HG03469 (cell line): Measurements from ENCODE around the gene UGT2A3.
"Not testable (repeated sequence)": the region's sequence is repeated elsewhere in the genome, so short reads cannot be mapped to it uniquely, and the experiment has no call there.

Experiments
- ATAC-seq: cut with Tn5 transposase; IDR thresholded peaks from one replicate; pipeline ENCODE4 v1.9.1; 2021; ENCODE audit warnings: mild to moderate bottlenecking, moderate library complexity, moderate number of reproducible peaks; ENCODE audit not compliant: unreplicated experiment

The UGT2A3 gene

DNA sequence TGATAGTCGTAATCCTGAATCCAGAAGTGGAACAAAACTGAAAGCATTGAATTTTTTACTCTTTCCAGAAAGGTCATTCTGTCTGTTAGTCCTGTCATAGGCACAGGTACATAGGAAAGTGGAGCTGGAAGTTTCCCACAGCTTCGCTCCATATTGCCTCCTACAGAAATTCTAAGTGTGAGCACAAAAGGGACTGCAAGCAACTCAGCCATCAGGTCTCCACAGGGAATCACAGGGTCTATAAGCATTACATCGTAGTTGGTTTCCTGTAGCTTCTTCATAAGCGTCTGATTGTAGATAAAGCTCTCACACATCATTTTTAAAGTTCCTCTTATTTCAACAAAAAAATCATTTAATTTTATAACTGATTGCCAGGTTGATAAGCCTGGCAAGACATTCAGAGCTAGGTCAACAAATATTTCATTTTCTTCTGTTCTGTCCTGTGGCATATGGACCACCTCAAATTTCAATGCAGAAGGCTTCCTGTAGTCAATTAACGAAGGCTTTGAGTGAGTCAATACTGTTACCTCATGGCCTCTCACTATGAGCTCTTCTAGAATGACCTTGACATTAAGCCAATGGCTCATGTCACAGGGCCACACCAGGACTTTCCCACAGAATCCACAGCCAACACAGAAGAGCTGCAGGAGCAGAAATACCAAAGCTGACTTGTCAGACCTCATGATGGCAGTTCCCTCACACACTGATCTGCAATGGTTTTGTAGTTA lies at the start of gene UGT2A3:
UGT2A3 (minus strand) TSS at position 727 of the 728 bp plus-strand sequence; CDS start at position 683, 44 bp downstream.
- no peak for ATAC-seq

DNA sequence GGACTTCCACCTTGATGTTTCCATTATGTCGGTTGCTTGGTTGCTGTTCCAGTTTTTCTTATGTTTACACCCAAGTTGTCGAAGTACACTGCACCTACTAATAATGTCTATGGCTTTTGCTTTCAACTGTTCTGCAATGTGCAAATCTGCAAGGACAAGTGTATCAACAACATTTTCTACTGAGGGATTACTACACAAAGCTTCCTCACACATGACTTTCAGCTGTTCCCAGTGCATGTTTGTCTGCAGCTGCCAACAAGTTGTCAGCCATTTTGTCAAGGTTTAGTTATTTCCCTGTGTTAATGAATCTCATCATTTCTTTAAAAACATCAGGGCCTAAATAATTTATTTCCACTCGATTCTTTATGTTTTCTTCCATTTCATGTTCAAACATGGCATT lies 45.4 kb upstream of the UGT2A3 start:
- no peak for ATAC-seq

DNA sequence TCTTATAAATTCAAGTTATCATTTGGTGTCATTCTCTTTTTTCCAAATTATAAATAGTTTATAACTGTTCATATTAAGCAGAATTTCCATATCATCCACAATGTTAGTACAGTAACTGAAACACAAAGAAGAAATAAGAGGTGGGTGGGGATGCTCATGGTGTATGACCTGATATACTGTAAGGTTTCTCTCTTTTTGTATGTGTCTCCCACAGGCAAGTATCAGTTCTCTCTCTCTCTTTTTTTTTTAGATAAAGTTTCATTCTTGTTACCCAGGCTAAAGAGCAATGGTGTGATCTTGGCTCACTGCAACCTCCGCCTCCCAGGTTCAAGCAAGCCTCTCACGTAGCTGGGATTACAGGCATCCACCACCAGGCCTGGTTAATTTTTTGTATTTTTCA lies 43.7 kb upstream of the UGT2A3 start:
- no peak for ATAC-seq

DNA sequence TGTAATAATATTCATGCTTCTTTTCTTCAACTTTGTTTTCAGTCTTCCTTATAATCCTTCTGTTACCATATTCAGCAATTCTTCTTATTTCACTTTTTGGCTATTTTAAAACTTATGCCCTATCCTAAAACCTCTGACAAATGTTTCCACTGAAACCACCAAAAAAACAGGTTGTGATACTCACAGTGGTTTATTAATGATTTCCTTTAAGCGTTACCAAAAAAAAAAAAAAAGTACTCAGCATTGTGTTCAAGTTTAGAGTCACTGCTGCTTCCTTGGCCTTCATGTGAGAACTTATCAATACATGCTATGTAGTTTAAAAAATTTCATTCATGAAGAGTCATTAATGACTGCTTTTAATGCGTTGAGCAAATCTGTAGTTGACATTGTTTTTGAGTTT lies 35.4 kb upstream of the UGT2A3 start:
- ATAC-seq: peak; percentile 64

DNA sequence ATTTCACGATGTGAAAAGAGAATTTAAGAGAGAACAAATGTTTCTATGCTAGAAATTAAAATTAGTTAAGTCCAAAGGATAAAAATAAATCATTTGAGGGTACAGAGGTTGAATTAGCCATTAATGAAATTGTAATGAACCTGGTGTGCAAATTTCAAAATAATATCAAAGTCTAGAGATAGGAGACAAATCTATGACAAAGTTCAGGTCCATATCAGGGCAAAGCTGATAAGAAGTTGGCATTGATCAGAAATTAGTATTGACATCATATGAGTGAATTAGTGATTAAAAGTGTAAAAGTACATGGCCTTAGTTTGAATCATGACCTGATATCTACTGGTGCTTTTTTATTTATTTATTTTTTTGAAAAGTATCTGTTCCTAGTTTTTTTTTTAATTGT lies 33.8 kb upstream of the UGT2A3 start:
- no peak for ATAC-seq

DNA sequence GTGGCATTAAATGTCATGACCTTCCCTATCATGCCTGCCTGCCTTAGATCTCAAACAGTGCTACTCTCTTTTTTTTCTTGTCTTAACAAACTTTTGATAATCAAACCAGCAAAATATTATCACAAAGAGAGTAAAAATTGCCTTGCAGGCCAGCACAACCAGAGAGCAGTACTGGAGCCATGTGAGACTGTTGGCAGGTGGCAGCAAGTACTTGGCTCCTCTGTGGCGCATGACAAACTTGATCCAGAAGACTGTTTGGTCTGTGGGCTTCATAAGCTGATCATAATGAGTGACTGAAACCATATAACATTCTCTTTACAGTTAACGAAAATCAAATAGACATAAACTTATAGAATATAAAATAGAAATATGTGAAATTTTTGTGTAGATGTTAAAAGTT lies 33.3 kb upstream of the UGT2A3 start:
- ATAC-seq: no peak

DNA sequence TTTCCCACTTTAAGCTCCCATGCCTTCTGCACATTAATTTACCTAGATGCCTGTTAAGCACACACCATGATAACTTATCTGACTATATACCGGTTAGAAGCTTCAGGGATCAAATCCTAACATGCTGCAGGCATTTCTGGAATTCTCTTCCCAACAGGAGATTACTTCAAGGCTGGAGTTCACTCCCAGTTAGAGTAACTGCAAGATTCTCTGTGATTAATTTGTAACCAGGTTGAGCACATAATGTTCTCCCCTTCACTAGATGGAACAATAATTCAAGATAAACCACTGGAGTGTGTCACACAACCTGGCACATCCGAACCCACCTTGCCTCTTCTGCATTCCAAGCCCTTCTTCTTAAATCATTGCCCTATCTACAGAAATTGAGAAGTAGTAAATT lies 11.8 kb upstream of the UGT2A3 start:
- no peak for ATAC-seq

DNA sequence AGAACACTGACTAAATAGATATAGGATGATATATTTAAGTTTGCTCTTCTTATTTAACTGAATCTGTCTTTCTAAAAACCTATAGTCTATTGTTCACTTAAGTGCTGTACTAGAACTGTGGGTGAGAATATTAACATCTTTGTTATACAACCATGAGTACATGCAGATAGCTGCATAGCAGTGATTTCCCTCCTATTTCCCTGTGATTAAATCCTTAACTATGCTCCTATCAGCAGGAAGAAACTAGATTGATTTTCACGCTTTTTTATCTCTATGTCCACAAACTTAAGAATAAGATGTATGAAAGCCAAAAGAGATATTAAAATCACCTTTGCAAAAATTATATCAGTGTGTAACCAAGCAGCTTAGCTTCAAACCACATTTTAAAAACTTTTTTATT lies 11.3 kb upstream of the UGT2A3 start:
- ATAC-seq: no peak

DNA sequence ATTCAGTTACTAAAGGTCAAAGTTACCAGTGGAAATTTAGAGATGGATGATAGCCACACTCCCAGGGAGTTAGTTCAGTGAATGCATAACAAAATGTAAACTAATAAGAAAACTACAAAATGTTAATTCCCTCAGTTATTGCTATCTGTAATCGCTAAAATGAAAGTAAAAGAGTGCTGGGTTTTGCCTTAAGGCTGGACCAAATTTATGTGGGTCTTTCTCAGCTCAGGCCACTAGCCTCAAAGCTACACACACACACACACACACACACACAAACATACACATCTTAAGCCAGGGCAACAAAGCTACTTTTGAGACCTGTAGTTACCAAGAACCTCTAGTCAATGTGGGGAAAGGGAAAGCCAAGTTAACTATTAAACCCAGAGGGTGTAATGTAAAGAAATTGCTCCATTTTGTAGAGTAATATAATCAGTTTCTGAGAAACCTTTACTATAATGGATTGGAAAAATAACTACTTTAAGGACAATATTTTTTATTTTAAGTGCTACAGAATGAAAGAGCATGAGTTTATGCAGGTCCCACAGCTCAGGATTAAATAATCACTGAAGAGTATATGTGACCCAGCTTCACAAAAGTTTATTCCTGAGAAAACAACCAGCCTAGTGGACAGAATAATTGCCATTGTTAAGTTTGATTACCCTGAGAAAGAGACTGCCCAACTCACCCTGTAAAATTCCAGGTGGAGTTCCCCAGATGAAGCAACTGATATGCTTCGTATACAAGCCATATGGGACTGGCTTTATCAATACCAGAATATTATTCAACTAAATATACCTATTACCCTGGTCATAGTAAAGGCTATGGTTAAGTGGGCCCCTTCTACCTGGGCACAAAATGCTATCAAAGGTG lies 8.9 kb upstream of the UGT2A3 start:
- no peak for ATAC-seq

DNA sequence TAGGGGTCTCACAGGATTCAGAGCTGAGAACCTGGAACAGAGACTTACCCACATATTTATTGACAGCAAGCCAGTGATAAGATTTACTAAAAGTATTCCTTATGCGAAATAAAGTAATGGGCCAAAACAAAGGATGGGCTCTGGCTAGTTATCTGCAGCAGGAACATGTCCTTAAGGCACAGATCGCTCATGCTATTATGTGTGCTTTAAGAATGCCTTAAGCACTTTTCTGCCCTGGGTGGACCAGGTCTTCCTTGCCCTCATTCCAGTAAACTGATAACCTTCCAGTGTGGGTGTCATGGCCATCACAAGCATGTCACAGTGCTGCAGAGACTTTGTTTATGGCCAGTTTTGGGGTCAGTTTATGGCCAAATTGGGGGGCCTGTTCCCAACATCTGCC lies 7.5 kb upstream of the UGT2A3 start:
- ATAC-seq: not testable (repeated sequence)

DNA sequence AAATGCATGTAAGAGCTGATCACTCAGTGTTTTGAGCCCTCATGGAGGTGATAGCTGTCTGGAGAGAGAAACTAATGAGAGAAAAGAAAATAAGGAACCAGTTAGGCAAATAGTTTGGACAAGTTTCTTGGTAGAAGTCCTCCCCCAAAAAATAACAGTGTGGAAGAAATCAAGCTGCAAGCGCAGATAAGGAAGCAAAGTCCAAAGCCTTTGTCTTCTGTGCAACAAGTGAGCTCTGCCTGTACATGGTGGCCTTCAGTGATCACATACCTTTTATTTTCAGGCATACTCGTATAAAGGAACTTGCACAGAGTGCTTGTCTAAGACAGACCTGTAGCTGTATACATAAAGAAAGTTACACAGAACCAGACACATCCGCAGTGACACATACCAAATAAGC lies 2.5 kb upstream of the UGT2A3 start:
- no peak for ATAC-seq

DNA sequence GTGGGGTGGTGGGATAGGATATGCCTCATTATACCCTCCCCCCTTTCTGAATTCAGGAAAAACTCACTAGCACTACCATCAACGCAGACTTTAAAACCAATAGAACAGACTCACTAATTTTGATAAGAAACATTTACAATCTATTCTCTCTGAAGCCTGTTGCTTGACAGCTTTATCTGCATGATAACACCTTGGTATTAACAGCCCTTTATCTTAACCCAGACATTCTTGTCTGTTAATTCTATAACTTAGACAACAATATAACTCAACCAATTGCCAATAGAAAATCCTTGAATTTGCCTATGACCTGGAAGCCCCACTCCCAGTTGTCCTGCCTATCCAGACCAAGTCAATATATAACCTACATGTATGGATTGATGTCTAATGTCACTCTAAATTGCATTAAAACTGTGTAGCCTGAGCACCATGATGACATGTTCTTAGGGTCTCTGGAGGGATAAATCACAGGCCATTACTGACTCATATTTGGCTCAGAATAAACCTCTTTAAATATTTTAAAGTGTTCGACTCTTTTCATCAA lies 1.5 kb upstream of the UGT2A3 start:
- no peak for ATAC-seq

DNA sequence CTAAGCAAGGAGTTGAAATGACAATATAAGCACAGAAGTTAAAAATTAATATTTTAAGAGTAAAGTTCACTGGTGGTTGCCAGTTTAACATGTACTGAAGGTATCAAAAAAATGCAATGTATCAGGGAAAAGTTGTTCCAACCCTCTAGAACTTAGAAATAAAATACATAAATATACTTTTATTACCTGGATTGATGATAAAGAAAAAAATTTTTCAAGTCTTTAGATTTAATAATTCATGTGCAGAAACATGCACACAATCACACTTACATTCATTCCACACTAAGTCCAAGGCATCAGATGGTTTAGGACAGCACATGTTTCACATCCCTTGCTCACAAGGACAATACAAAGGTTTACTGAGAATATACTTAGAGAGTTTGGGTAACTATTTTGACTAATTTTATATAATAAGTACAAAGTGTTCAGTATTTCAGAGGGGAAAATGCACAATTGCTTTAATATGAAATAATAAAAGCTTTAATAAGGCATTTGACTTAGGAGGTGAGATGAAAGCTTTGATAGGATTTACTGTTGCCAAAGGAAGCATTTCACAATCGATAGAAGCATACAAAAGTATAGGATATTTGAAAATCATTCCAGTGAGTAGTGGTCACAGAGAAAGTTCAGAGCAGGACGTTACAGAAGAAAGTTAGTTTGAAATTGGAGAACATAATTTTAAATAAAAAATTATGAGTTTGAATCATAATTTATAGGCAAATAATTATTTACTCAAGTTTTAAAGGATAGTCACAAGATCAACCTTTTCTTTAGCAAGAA lies 392 bp upstream of the UGT2A3 start:
- no peak for ATAC-seq

DNA sequence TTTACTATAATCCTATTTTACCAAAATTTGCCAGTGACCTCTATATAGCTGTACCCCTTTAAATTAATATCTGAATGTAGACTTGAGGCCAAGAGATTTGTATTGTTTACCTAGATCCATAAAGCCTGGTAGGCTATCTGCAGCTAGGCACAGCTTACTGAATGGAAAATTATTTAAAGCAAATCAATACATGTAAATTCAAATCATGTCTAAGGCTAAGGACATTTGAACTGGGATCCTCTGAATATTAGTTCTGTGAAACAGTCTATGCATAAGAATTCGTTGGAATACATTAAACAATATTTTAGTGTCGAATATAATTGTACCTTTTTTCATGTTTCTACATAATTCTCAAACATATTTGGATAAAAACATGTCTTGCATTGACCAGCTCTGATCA lies 1.6 kb downstream of the UGT2A3 start:
- ATAC-seq: no peak

DNA sequence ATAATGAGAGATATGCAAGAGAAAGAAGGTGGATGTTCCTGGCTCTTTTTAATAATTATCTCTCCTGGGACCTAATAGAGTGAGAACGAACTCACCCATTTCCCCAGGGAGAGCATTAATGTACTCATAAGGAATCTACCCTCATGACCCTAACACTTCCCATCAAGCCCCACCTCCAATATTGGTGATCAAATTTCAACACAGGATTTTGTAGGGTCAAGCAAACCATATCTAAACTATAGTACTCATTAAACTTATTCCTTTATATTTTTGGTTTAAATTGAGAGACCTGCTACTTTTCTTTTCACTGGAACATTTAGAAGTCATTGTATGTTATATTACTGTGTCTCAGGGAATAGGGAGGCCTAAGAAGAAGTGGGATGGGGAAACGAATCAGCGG lies 2.6 kb downstream of the UGT2A3 start:
- ATAC-seq: no peak

DNA sequence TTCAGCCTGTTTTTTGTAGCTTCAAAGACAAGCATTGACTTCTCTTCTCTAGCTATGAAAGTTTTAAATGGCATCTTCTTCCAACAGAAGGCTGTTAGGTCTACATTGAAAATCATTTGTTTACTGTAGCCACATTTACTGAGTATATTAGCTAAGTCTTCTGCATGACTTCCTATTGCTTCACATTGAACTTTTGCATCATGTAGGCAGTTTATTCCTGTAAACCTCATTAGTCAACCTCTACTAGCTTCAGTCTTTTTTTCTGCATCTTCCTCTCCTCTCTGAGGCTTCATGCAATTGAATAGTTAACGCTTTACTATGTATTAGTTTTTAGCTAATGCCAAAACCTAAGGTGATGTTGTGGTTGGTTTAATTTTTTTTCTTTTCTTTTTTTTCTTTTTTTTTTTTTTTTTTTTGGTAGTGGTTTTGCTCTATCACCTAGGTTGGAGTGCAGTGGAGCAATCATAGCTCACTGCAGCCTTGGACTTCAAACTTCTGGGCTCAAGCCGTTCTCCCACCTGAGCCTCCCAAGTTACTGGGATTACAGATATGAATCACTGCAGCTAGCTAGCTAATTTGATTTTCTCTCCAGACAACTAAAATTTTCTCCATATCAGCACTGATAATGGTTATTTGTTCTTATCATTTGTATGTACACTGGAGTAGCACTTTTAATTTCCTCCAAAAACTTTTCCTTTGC lies 3.4 kb downstream of the UGT2A3 start:
- ATAC-seq: no peak

DNA sequence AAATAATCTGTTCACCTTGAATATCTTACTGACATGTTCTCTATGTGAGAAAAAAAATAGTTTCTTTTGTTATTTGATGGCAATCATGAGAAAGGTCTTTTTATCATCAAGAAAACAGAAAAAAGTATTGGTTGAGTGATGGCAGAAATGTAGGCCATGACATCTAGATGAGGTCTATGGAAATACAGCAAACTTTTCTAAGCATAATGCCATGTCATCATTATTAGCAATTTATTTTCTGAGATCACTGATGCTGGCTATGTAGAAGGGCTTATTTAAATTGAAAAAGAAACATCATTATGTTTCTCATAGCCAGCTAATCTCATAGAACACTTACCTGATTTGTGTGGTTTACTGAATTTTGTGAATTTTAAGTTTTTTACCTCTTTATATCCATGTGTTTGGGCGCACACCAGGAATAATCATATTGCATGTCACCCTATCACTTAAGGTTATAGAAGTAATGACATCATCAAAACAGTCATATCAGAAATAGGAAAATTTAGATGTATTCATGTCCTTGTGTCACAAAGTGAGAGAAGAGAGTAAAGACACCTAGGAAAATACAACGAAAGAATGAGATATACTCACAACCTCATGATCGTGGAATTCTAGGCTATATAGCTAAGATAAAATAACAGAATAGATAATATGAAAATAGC lies 22.4 kb downstream of the UGT2A3 start:
- no peak for ATAC-seq

DNA sequence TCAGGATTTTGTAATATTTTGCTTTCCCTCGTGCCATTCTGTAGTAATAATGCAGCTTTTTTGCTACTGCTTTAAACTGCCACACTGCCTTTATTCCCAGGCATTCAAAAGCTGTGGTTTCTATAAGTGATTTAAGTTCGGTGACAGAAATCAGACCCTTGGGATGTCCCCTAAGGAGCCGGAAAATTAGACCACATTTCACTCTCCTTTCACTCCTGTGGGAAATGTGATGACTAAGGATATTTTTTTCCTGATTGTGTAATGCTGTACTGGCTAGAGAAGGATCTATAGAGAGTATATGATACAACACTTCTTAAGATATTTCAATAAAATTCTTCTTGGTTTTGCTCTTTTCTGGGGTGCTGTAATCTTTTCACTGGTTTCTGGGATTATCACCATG lies 24.4 kb downstream of the UGT2A3 start:
- no peak for ATAC-seq

DNA sequence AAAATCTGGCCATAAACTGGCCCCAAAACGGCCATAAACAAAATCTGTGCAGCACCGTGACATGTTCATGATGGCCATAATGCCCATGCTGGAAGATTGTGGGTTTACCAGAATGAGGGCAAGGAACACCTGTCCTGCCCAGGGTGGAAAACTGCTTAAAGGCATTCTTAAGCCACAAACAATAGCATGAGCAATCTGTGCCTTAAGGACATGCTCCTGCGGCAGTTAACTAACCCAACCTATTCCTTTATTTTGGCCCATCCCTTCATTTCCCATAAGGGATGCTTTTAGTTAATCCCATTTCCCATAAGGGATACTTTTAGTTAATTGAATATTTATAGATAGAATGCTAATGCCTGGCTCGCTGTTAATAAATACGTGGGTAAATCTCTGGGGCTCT lies 29.4 kb downstream of the UGT2A3 start:
- not testable (repeated sequence) for ATAC-seq

DNA sequence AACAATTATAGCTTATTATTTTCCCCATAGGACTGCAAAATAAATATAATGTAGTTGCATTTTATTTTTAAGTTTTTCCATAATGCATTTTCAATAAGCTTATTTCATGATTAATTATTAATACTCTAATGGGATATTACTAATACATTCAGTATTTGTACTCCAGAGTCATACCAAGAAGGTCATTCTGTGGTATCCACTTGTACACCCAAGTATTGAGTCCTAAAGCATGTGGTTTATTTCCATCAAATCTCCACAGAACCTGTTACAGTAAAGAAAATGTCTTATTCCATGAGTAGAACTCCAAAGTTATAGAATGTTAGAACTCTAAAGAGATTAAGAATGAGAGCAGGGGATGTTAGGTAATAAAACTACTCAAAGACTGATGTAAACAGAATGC lies 30.6 kb downstream of the UGT2A3 start:
- ATAC-seq: no peak
